ENCODE measurements around the gene FBLN1.

DNA sequence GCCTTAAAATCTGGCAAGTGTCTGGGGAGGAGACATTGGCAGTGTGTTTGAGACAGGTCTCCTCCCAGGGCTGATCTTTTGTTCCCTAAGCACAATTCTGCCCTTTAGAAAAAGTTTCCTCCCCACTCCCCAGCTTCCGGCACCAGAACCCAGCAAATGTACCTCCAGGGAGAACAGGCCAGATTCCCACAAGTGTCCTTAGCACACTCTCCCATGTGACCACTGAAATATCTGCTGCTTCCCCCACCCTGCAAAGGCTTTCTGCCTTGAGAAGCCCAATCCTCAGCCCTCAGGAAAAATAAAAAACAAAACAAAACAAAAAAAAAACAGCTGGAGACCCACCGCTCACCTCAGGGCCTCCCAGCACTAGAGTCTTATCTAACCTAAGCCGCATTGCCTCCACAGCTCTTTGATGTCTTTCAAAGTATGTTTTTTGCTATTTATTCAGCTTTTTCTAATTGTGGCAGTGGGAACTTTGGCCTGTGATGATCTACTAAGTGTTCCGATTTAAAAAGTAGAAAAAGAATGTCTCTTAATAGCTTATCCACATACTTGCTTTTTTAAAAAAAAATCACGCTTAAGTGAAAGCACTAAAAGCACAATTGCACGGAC, 29.0 kb upstream of the FBLN1 start:
- TF ChIP-seq, protein P1, sequence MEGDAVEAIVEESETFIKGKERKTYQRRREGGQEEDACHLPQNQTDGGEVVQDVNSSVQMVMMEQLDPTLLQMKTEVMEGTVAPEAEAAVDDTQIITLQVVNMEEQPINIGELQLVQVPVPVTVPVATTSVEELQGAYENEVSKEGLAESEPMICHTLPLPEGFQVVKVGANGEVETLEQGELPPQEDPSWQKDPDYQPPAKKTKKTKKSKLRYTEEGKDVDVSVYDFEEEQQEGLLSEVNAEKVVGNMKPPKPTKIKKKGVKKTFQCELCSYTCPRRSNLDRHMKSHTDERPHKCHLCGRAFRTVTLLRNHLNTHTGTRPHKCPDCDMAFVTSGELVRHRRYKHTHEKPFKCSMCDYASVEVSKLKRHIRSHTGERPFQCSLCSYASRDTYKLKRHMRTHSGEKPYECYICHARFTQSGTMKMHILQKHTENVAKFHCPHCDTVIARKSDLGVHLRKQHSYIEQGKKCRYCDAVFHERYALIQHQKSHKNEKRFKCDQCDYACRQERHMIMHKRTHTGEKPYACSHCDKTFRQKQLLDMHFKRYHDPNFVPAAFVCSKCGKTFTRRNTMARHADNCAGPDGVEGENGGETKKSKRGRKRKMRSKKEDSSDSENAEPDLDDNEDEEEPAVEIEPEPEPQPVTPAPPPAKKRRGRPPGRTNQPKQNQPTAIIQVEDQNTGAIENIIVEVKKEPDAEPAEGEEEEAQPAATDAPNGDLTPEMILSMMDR (IDR thresholded peaks at IDR 0.05; ENCODE audit: low read depth, low read length), result no peak
- TF ChIP-seq POLR2A (IDR thresholded peaks at IDR 0.05; ENCODE audit: extremely low read depth, insufficient read length) (no peak), MYC (IDR thresholded peaks at IDR 0.05; ENCODE audit: low read depth, low read length) (no peak)
